Mesodermal cell (in vitro differentiated cells): ENCODE data around the gene TXLNG.

ENCODE experiments used
- H3K27ac ChIP-seq: 2 replicates; pipeline ENCODE4 v1.7.0; 2013; ENCODE audit warnings: mild to moderate bottlenecking, low read depth, low read length, moderate library complexity; ENCODE audit not compliant: severe bottlenecking
- H3K36me3 ChIP-seq: 2 replicates; pipeline ENCODE4 v1.7.1; 2013; ENCODE audit warnings: mild to moderate bottlenecking, low read length, moderate library complexity; ENCODE audit not compliant: control insufficient read depth, insufficient read depth
- H3K4me1 ChIP-seq: one replicate; pipeline ENCODE4 v1.7.1; 2013; ENCODE audit warnings: mild to moderate bottlenecking, low read length; ENCODE audit not compliant: insufficient read depth, control insufficient read depth, poor library complexity, severe bottlenecking
- H3K4me3 ChIP-seq: 2 replicates; pipeline ENCODE4 v1.7.0; 2013; ENCODE audit warnings: low read length, control low read depth, mild to moderate bottlenecking; ENCODE audit not compliant: insufficient read depth, poor library complexity, severe bottlenecking; ENCODE audit errors: extremely low read depth
- H3K9me3 ChIP-seq: 2 replicates; pipeline ENCODE4 v1.7.1; 2013; ENCODE audit warnings: mild to moderate bottlenecking, low read length, moderate library complexity; ENCODE audit not compliant: control insufficient read depth
- WGBS, 2 experiments: methylation state at CpG; one replicate each; pipeline ENCODE4 v1.1.5; 2013; ENCODE audit warnings: missing lambda C conversion rate in 2 of 2; ENCODE audit not compliant: insufficient coverage in 2 of 2; 5-methylcytosine and 5-hydroxymethylcytosine counted together

TXLNG gene

DNA sequence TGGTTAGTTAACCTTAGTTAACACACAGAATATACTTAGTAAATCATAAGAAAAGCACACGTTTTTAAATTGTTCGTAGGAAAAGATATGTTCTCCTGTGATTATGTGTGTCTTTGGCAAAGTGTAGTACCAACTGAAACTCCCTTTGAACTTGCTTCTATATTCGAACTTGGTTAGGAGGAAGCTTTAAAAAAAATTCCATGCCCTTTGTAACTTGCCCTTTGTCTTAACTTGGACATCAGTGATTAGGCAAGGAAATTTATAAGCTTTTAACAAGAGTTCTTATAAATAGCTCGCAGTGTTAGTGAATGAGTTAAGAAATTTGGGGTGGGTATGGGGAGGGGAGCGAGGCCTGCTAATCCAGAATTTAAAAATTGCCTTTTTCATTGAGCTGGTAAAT is 33.4 kb downstream of the TXLNG start:
- Histone ChIP-seq H3K27ac (no peak overlapping the region), H3K4me3 (no peak overlapping the region), H3K36me3 (peaks cover 17% of the 10 kb centered on the region), H3K9me3 (no peaks in the 10 kb centered on the region), H3K4me1 (no peaks in the 10 kb centered on the region)
- WGBS, 2 experiments: no CpG with 5 or more reads among the region's 5 CpGs

DNA sequence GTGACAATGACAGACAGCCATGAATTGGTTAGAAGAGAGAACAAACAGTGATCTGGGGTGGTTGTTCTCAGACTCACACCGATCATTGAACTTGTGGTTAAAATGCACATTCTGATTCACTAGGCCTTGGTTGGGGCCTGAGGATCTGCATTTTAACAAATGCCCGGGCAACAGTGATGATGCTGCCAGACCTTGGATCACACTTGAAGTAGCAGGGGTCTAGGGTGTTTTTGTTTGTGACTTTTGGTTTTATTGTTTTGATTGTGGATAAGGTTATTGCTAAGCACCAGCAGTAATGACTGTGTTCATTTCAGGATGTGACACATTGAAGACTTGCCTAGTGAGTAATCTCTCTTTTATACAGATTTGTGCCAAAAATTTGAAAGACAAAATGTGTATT is 36.5 kb downstream of the TXLNG start:
- Histone ChIP-seq H3K9me3 (no peaks in the 10 kb centered on the region), H3K36me3 (peaks cover 17% of the 10 kb centered on the region), H3K4me1 (no peaks in the 10 kb centered on the region), H3K27ac (no peak overlapping the region), H3K4me3 (no peak overlapping the region)
- WGBS, 2 experiments: 100% methylated on average over 2 of the region's 2 CpGs; no CpG with 5 or more reads in 1 of the 2 experiments

DNA sequence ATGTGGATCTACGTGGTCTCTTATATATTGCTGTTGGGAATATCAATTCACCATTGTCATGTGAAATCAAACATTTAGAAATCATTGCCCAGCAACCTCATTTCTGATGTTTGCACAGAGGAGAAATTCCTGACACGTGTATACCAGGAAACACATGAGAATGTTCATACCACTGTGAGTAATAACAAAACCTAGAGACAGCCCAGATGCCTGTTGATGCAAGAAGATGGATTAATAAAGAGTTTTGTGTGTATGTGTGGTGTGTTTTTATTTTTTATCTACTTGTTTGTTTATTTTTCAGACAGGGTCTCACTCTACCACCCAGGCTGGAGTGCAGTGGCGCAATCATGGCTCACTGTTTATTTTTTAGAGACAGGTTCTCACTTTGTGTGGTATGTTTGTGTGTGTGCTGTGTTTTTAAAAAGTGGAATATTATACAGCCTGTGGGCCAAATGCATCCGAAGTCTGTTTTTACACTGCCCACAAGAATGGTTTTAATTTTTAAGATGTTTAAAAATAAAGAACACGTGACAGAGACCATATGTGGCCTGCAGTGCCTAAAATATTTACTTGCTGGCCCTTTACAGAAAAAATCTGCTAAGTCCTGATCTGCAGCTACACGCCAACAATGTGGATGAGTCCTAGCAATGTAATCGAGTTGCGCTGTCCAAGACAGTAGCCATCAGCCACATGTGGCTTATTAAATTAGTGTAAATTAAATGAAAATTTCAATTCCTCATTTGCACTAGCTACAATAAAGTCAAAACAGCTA is 39.2 kb downstream of the TXLNG start:
- Histone ChIP-seq H3K9me3 (no peaks in the 10 kb centered on the region), H3K36me3 (peaks cover 20% of the 10 kb centered on the region), H3K27ac (no peak overlapping the region), H3K4me3 (no peak overlapping the region), H3K4me1 (no peaks in the 10 kb centered on the region)
- WGBS, 2 experiments: 100% methylated on average over 1 to 2 of the region's 8 CpGs

DNA sequence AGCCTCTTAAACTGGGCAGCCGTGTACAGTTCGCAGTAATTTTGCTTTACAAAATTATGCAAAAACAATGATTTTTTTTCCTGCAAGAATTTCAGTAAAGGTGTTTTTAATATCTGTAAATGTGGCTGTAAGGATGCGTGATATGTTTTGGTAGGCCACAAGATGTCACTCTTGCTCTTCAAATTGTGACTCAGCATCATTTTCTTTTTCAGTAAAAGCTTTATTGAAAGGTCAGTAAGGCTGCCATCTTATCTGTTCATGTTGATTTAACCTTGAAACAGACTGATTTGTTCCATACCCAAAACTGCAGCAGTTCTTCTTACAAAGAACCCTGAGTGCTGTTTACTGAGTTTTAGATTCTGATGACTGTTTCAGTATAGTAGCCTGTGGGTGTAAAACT is 39.9 kb downstream of the TXLNG start:
- no peak overlapping the region for H3K4me3 ChIP-seq
- no CpG with 5 or more reads among the region's 3 CpGs for WGBS, 2 experiments

DNA sequence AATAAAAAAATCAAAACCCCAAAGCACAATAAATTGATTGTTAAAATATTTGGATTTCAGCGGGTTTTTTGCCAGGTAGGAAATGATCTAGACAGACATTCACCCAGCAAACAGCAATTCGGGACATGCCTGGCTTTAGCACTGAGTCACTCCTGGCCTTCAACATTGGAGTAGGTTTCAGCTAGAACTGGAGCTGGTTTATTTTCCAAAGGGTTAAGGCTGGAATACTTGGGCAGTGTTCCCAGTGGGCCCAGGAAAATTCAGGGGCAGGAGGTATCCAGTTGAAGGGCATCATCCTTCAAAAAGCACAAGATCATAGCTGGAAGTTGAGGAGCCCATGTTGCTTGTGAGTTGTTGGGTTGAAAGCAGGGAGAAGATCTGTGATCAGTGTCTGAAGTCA is 41.0 kb downstream of the TXLNG start:
- WGBS, 2 experiments: 100% methylated on average over 1 of the region's 2 CpGs; no CpG with 5 or more reads in 1 of the 2 experiments
- Histone ChIP-seq H3K4me3 (no peak overlapping the region), H3K9me3 (no peaks in the 10 kb centered on the region), H3K36me3 (peaks cover 21% of the 10 kb centered on the region), H3K4me1 (peaks cover 3% of the 10 kb centered on the region), H3K27ac (no peak overlapping the region)

More for the DNA sequence above, 39.9 kb downstream of the TXLNG start:
- H3K9me3 ChIP-seq: no peaks in the 10 kb centered on the region
- H3K36me3 ChIP-seq: peaks cover 19% of the 10 kb centered on the region
- no peak overlapping the region for H3K27ac ChIP-seq
- H3K4me1 ChIP-seq: no peaks in the 10 kb centered on the region

DNA sequence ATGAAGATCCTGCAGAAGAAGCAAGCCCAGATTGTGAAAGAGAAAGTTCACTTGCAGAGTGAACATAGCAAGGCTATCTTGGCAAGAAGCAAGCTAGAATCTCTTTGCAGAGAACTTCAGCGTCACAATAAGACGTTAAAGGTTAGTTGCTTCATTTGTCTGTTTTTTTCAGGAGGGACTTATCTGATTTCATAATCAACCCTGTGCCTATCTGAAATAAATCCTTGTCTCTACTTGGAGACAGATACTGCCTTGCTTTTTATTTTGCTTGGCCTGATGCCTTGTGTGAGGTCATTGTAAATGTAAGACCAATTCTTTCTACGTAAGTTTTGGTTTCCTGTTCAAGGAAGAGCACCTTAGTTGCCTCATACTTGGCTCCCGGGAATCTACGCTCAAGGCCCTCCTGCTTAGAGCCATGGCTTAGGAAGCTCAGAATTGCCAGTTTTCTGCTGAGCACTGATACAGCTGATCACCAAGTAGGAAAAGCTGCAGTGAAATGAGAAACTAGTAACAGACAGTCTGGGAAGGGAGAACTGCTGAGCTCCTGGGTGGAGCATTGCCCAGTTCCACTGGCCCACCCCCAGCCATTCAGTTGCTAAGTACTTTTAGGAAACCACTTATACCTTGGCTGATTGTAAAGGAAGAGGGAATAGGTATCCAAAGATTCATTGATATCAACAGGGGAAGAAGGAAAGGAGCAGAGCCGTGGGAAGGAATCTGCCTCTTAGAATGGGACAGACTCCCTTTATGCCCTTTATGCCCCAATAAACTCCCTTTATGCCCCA is 42.0 kb downstream of the TXLNG start:
- Histone ChIP-seq H3K27ac (no peak overlapping the region), H3K4me1 (peaks cover 3% of the 10 kb centered on the region), H3K4me3 (no peak overlapping the region), H3K9me3 (no peaks in the 10 kb centered on the region), H3K36me3 (peaks cover 20% of the 10 kb centered on the region)
- WGBS, 2 experiments: 96 to 97% methylated on average over 4 to 5 of the region's 6 CpGs

DNA sequence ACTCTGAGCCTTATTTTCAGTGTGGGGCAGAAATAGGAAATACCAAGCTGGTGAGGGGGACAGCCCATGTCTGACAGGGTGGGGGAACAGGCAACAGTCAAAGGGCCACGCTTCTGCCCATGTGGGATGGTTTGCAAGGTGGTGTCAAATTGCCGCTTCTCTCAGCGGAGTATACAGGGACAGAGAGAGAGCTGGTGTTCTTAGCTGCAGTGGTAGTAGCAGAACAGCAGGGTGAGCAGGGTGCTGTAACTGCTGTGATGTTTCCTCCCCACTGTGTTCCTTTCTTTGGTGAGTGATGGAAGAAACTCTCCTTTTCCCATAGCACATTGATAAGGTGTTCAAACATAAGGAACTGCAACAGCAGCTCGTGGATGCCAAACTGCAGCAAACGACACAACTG is 46.0 kb downstream of the TXLNG start:
- peaks cover 25% of the 10 kb centered on the region for H3K36me3 ChIP-seq
- H3K9me3 ChIP-seq: no peaks in the 10 kb centered on the region
- H3K27ac ChIP-seq: no peak overlapping the region
- peaks cover 8% of the 10 kb centered on the region for H3K4me1 ChIP-seq
- H3K4me3 ChIP-seq: no peak overlapping the region
- 83% methylated on average over 3 of the region's 5 CpGs; no CpG with 5 or more reads in 1 of the 2 experiments for WGBS, 2 experiments

DNA sequence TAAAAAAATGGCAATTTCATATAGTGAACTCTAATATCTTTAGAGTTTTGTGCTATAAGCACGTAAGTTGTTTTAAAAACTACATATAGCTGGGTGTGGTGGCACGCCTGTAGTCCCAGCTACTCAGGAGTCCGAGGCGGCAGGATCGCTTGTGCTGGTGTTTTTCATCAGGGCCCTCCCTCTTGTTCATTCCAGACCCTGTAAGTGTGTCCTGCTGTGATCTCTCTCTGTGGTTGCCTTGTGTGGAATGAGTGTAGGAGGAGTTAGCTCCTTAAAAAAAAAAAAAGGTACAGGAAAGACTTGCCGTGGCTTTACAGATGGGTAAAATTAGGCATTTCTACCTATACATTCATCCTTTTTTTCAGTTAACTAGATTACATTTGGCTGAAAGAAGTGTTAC is 48.5 kb downstream of the TXLNG start:
- no peaks in the 10 kb centered on the region for H3K9me3 ChIP-seq
- H3K4me3 ChIP-seq: no peak overlapping the region
- no CpG with 5 or more reads among the region's 6 CpGs for WGBS, 2 experiments
- H3K27ac ChIP-seq: no peak overlapping the region
- H3K4me1 ChIP-seq: peaks cover 25% of the 10 kb centered on the region
- H3K36me3 ChIP-seq: peaks cover 30% of the 10 kb centered on the region

DNA sequence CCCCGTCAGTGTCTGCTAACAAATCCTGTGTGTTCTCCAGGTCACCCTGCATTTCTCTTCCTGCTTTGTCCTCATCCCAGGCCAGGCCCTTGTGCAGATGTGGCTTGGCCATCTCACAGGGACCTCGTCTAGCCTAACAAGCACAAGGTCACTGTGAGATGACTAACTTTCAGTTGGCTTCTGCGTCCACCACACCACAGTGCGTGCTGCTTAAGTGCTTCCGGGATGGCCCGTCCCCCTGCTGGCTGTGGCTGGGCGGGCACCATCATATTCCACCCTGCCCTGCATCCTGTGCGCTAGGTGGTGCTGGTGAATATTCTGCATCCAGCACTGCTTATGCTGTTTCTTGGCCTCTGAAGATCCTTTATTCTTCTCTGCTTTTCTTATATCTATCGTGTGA is 50.1 kb downstream of the TXLNG start:
- H3K4me3 ChIP-seq: no peak overlapping the region
- H3K9me3 ChIP-seq: no peaks in the 10 kb centered on the region
- peaks cover 24% of the 10 kb centered on the region for H3K36me3 ChIP-seq
- 69 to 91% methylated on average over 5 of the region's 9 CpGs for WGBS, 2 experiments
- H3K27ac ChIP-seq: no peak overlapping the region
- peaks cover 27% of the 10 kb centered on the region for H3K4me1 ChIP-seq

DNA sequence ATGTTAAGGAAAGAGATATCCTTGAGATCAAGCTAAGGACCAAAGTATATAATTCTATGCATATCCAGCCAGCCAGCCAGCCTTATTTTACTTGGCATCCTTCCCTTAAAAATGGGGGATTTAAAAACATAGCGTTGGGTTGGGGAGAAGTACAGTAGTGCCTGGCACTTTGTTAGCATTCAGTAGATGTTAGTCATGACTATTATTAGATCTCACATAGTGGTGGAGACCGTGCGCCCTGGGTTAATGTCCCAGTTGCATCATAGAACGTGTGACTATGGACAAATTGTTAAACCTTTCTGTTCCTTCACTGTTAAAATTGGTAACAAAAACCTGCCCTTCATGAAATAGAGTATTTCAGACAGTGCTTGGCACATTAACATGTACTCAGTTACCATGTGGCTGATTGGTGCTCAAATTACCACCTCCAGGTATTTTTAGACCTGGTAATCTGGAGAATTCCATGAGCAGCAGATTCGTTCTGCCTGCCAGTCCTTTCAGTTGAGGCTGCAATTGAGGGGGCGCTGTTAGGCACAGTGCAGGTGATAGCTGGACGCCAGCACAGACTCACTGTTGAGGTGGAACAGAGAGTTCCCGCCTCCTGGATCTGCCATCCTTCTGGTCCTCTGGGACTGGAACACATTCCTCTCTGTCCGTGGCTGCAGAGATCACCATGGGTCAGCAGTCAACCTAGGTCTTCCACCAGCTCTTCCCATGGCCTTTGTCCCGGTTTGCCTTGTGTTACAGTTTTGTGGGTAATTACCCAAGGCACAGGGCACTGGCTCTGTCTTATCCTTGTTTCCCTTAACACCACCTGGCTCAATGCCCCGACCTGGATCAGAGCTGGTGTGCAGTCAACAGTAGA is 52.2 kb downstream of the TXLNG start:
- 90 to 93% methylated on average over 2 to 4 of the region's 11 CpGs for WGBS, 2 experiments
- H3K36me3 ChIP-seq: peaks cover 28% of the 10 kb centered on the region
- no peaks in the 10 kb centered on the region for H3K9me3 ChIP-seq
- H3K4me1 ChIP-seq: peaks cover 24% of the 10 kb centered on the region
- H3K27ac ChIP-seq: peak overlapping the region; percentile 29
- H3K4me3 ChIP-seq: no peak overlapping the region
